IgD-negative memory B cell (primary cell): ENCODE results near the gene RHPN2. TPM values are rescaled to one million over a fixed set of nuclear protein-coding genes. Genes with fewer than 3 reads are reported as not detected.

Source experiments
- H3K27ac Mint-ChIP-seq, 3 donors: one replicate each; pipeline ENCODE4 v1.8.0; 2020 to 2022; ENCODE audit warnings: mild to moderate bottlenecking in 3 of 3, mixed read lengths in 3 of 3, moderate library complexity in 1 of 3
- H3K27me3 Mint-ChIP-seq: one replicate; pipeline ENCODE4 v1.8.0; 2021; ENCODE audit warnings: mixed read lengths
- H3K36me3 Mint-ChIP-seq: one replicate; pipeline ENCODE4 v1.8.0; 2020; ENCODE audit warnings: mild to moderate bottlenecking, mixed read lengths
- H3K4me1 Mint-ChIP-seq, 3 donors: one replicate each; pipeline ENCODE4 v1.8.0; 2020 to 2022; ENCODE audit warnings: mixed read lengths in 3 of 3, mild to moderate bottlenecking in 1 of 3
- H3K4me3 Mint-ChIP-seq, 4 donors: one replicate each; pipeline ENCODE4 v1.8.0; 2020 to 2022; ENCODE audit warnings: mild to moderate bottlenecking in 4 of 4, mixed read lengths in 4 of 4, moderate library complexity in 3 of 4
- H3K9me3 Mint-ChIP-seq, 3 donors: one replicate each; pipeline ENCODE4 v1.8.0; 2020 to 2021; ENCODE audit warnings: mixed read lengths in 3 of 3, mild to moderate bottlenecking in 1 of 3
- polyA plus RNA-seq: library from polyadenylated mRNA; unstranded; fragments of 300-500 nt; fragmentation: Illumina TruSeq; gene quantifications from one replicate; pipeline ENCODE4 v1.2.3, GENCODE V29; 2021

Gene RHPN2
- polyA plus RNA-seq, 1 donor from 2014 or later, result 3.7 TPM

GRCh38 chr19:32930567-32930966 lies 134.1 kb downstream of the RHPN2 start:
- Mint-ChIP-seq H3K27ac (no peak overlapping the region), H3K36me3 (peaks cover 40% of the 10 kb centered on the region), H3K9me3 (peaks cover 0 to 8% (median 7%) of the 10 kb centered on the region in 3 donors)

GRCh38 chr19:32928806-32929205 lies 135.9 kb downstream of the RHPN2 start:
- H3K27ac Mint-ChIP-seq, result no peak overlapping the region
- peaks cover 31% of the 10 kb centered on the region for H3K36me3 Mint-ChIP-seq
- peaks cover 0 to 8% (median 7%) of the 10 kb centered on the region in 3 donors for H3K9me3 Mint-ChIP-seq
- no peaks in the 10 kb centered on the region for H3K27me3 Mint-ChIP-seq
- no peak overlapping the region for H3K4me3 Mint-ChIP-seq
- H3K4me1 Mint-ChIP-seq, result no peaks in the 10 kb centered on the region

More at GRCh38 chr19:32930567-32930966, 134.1 kb downstream of the RHPN2 start:
- no peaks in the 10 kb centered on the region for H3K27me3 Mint-ChIP-seq
- H3K4me1 Mint-ChIP-seq, result no peaks in the 10 kb centered on the region
- H3K4me3 Mint-ChIP-seq, result no peak overlapping the region

Other genes starting within 250 kb of the RHPN2 start
- gene SLC7A9, start 195.1 kb downstream of the RHPN2 start, polyA plus RNA-seq, result not detected
- gene CEP89, start 92.9 kb downstream of the RHPN2 start, polyA plus RNA-seq, result 11.8 TPM
- 3.5 TPM for gene FAAP24, start 92.6 kb downstream of the RHPN2 start, polyA plus RNA-seq
- 7.0 TPM for gene GPATCH1, start 16.3 kb upstream of the RHPN2 start, polyA plus RNA-seq
- gene WDR88, start 67.2 kb upstream of the RHPN2 start, polyA plus RNA-seq, result 0.13 TPM
- gene LRP3, start 129.4 kb upstream of the RHPN2 start, polyA plus RNA-seq, result not detected
- not detected for gene SLC7A10, start 161.0 kb upstream of the RHPN2 start, polyA plus RNA-seq
- gene CEBPA, start 237.6 kb upstream of the RHPN2 start, polyA plus RNA-seq, result 0.15 TPM